ENCODE data around the gene TAS1R3.
"Not testable (repeated sequence)": the region's sequence is repeated elsewhere in the genome, so short reads cannot be mapped to it uniquely, and the experiment has no call there.

The TAS1R3 gene

DNA sequence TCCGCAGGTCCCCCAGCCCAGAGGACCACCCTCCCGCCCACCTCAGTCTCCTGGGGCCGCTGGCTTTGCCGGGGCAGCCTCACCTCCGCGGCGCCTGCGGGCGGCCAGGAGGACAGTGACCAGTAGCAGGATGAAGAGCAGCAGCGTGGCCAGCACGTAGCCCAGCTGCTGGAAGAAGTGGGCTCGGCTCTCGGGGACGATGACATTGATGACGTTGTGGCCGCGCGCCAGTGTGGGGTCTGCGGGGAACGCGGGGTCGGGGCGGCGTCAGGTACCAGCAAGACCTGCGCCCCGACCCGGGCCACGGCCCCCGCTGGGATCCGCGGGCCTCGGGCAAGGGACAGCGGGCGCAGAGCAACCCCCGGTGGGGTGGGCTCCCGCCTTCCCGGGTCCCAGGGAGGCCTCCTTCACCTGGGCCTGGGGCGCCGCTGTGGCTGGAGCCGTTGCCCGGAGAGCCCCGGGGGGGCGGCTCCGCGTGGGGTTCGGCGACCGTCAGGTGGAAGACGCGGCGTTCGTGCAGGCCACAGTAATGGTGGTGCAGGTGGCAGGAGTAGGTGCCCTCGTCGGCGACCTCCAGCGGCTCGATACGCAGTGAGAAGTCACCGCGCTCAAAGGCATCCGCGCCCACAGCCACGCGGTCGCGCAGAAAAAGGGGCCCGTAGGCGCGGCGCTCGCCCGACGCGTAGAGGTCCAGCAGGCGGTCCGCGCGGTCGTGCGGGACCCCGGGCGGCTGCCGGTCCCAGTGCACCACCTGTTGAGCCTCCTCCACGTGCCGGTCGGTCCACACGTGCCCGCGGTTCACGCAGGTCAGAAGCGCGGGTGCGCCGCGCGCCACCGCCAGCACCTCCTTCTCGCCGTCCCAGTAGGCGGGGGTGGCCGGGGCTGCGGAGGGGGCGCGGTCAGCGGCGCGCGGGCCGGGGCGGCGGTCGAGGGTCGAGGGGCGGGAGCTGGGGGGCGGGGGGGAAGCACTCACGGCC is 23.5 kb downstream of the TAS1R3 start:
- DNase-seq (ENCODE audit: low spot score) = no peak

DNA sequence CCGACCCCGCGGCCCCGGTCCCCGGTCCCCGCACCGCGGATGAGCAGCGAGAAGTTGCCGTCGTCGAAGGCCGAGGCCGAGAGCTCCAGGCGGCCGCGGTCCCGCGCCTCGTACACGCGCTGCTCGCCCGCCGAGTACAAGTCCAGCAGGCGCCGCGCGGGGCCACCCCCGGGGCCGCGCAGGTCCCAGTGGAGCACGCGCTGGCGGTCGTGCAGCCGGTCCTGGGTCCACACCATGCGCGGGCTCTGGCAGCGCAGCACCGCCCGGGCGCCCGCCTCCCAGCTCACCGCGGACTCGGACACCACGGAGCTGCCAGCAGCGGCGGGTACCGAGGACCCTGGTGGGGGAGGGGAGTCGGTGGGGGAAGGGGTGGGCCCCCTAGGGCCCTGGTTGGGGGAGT is 24.3 kb downstream of the TAS1R3 start:
- DNase-seq (ENCODE audit: low spot score) = peak; percentile 72

GRCh38 chr1:1356166-1356795 is 25.2 kb downstream of the TAS1R3 start:
- DNase-seq (ENCODE audit: low spot score) = no peak

DNA sequence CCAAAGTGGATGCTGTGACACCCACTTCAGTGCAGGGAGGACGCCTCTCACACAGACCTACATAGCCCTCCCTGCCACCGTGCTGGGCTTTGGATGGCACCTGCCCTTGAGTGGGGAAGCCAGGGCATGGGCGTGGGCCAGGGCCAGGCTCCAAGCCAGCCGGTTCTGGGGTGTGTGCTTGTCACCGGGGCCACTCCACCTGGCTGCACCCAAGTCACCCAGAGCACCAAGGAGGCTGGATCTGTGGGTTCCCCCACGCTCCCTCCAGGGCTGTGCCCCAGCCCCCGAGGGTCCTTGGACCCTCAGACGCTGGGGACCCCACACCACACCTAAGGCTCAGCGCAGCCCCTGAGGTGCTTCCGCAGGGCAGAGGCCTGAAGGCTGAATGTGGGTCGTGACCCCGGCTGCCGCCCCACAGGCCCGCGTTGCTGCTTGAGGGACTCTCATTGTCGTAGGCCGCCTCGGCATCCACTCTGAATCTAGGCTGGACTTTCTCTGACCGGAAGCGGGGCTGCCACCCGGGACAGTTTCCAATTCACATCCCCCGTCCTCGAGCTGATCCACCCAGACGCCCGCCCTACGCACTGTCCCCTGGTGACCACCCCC is 25.8 kb downstream of the TAS1R3 start:
- DNase-seq (ENCODE audit: low spot score) = no peak

DNA sequence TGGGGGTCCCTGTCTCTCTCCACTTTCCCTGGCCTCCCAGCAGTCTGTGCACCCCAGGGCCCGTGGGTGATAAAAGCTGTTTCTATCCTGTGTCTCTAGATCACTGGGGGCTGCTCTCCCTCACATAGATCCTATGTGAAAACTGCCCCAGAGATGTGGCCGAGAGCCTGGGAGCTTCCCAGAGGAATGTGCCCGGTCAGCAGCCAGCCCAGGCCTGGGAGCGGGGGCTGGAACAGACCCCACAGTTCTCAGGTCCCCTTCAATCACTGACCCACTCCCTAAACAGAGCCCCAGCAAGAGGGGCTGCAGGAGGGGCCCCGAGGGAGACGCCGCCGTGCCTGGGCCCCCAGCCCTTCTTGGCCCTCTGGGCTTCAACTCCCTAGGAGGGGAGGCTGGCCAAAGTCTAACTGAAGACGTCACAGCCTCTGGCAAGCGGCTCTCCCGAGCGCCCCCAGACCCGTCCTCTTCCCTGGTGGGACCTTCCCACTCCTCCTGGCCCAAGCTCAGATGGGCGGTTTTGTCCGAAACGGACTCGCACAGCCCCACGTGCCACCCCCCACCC is 26.9 kb downstream of the TAS1R3 start:
- no peak for DNase-seq (ENCODE audit: low spot score)

DNA sequence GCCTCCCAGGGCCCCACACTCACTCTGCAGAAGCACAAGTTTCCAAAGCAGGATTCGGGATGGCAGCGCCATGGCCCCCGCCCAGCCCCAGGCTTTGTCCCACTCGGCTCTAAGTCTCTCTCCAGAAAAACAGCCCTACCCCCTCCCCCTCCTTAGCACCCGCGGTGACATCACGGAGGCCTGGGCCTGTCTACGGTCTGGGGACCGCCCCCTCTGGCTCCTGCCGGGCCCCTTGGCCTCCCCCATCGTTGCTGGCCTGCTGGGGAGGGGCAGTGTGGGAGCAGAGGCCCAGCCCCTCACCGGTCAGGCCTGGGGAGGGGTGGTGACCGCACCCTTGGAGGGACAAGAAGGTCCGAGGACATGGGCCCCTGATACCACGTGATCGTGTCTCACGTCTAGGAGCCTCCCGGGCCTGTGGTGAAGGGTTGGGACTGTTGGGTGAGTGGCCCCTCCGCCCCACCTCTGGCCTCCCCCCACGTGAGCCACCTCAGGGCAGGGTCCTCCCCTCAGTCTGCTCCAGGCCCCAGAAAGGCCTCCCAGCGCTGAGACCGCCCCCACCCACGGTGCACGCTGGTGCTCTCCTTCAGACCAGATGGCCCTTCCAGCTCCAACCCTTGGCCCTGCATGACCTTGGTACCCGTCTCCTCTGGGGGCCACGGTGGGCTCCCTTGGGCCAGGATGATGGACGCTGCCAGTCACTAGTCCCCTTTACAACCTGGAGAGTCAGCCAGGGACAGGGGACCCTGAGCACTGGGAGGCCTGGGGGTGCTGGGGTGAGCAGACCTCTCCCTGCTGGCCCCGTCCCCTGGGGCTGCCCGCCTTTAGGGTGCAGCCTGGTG is 27.6 kb downstream of the TAS1R3 start, which contains the start of gene MXRA8:
TSS of gene MXRA8 (minus strand) at position 123 of the 839 bp plus-strand sequence. CDS start at position 72, 51 bp downstream.
- DNase-seq (ENCODE audit: low spot score) = no peak

GRCh38 chr1:1359308-1359663 is 28.2 kb downstream of the TAS1R3 start:
- no peak for DNase-seq (ENCODE audit: low spot score)

DNA sequence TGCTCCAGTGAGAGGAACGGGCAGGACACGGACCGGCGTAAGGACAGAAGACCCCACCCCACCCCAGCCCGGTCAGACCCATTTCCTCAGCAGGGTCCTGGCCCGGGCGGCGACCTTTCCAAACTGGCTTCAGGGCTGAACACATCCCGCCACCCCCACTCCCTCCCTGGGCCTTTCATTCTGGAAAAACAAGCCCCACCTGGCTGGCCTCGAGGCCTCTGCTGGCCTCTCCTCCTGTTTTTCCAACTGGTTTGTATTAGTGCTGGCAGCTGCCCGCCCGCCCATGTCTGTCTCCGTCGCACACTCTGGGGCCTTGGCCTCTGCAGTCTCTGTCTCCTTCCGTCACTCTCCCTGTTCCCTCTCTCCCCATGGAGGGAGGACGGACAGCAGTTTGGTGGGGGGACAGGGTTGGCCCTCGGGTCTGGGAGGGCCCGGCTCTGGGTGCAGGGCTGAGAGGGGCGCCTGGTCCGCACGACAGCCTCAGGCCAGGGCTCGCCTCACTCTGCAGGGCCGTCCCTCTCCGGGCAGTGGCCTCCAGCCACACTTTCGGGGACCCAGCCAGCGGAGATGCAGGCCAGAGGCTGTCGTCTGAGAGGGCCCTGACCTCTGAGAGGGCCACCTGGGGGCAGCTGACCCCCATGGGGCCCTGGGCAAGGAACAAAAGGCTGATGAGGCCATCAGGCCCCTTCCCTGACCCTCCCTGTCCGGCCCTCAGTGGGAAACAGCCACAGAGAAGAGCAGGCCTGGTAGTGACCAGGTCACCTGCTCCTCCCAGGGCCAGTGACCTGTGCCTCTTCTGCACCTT is 28.8 kb downstream of the TAS1R3 start:
- no peak for DNase-seq (ENCODE audit: low spot score)

- DNase-seq (ENCODE audit: low spot score) = no peak
These were observed 29.6 kb downstream of the TAS1R3 start for GRCh38 chr1:1360506-1361169.

GRCh38 chr1:1361233-1361981 is 30.3 kb downstream of the TAS1R3 start:
- no peak for DNase-seq (ENCODE audit: low spot score)

- DNase-seq (ENCODE audit: low spot score) = no peak
These were observed 30.9 kb downstream of the TAS1R3 start for GRCh38 chr1:1361982-1362423.

DNA sequence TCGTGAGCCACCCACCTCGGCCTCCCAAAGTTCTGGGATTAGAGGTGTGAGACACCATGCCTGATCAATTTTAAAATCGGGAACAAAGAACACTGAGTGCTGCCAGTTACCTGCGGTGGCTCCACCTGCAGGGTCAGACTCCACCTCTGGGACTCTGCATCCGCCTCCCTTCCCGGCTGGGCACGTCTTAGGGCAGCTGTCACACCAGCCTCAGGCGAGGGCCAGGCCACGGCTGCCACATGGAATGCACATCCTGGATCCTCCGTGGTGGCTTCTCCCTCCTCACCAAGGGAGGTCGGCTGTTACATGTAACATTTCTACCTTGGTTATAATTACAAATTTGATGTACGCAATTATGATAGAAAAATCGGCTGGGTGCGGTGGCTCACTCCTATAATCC is 33.2 kb downstream of the TAS1R3 start:
- no peak for DNase-seq (ENCODE audit: low spot score)

GRCh38 chr1:1365875-1366698 is 35.0 kb downstream of the TAS1R3 start:
- no peak for DNase-seq (ENCODE audit: low spot score)

DNA sequence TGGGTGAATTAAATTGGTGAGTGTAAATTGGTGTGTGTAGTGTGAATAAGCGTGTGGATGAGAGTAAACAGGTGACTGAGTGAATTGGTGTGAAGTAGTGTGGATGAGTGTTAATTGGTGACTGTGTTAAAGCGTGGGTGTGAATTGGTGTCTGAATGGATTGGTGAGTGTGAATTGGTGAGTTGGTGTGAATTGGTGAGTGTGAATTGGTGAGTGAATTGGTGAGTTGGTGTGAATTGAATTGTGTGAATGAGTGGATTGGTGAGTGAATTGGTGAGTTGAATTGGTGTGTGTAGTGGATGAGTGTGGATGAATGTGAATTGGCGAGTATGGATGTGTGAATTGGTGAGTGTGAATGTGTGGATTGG is 35.6 kb downstream of the TAS1R3 start:
- DNase-seq (ENCODE audit: low spot score) = no peak

DNA sequence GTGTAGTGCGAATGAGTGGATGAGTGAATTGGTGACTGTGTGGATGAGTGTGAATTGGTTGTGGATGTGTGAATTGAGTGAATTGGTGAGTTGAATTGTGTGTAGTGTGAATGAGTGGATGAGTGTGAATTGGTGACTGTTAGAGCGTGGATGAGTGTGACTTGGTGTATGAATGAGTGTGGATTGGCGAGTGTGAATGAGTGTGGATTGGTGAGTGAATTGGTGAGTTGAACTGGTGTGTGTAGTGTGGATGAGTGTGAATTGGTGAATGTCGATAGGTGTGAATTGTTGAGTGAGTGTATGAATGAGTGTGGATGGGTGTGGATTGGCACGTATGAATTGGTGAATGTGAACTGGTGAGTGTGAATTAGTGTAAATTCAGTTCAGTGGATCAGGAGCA is 36.2 kb downstream of the TAS1R3 start:
- DNase-seq (ENCODE audit: low spot score) = no peak

DNA sequence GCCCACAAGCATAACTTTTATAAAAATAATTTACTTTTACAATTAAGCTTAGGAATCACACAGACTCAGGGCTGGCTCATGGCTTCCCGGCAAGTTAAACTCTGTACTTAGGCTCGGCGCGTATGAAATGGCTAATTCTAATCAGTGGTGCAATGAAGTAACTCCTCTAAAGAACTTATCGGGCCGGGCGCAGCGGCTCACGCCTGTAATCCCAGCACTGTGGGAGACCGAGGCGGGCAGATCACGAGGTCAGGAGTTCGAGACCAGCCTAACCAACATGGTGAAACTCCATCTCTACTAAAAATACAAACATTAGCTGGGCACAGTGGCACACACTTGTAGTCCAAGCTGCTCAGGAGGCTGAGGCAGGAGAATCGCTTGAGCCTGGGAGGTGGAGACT is 39.0 kb downstream of the TAS1R3 start:
- not testable (repeated sequence) for DNase-seq (ENCODE audit: low spot score)

GRCh38 chr1:1370771-1371300 is 39.8 kb downstream of the TAS1R3 start:
- DNase-seq (ENCODE audit: low spot score) = no peak

DNA sequence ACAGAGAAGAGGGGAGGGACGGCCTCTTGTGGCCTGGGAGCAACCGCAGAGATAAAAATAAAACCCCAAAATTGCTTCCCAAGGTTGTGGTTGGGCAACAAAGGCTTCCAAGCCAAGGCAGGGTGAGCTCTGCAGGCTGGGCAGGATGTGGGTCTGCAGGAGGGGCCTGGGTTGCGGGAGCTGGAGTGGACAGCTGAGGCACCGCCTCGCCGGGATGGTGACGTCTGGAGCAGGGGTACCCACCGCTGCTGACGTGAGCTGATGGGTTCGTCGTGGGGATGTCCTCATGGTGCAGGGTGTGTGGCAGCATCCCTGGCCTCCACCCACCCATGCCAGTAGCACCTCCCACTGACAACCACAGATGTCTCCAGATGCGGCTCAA is 40.3 kb downstream of the TAS1R3 start:
- DNase-seq (ENCODE audit: low spot score) = no peak
